Stimulated activated CD8-positive, alpha-beta memory T cell treated with anti-CD3 and anti-CD28 coated beads, Interleukin-4, amount 100 ng/mL, for 24 hours (primary cell): ENCODE results near the gene B4GALT5.

Experiments used
- DNase-seq: peaks from one replicate; pipeline ENCODE4 v3.0.0-alpha.2; 2020; ENCODE audit warnings: low read depth

Gene B4GALT5

DNA sequence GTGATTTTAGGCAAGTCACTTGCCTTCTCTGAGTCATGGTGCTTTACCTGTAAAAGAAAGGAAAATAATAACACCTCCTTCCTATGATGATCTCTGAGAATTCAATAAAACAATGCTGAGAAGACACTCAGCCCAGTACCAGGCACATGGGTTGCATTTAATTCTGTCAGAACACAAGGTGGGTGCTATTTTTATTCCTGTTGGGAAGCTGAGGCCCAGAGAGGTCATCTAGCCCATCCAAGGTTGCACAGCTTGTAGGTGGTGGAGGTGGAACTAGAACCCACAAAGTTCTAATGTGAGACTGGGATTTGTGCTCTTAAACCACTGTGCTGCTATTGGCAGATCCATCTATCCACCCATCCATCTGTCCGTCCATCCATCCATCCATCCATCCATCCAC lies 106.1 kb downstream of the B4GALT5 start:
- no peak for DNase-seq

DNA sequence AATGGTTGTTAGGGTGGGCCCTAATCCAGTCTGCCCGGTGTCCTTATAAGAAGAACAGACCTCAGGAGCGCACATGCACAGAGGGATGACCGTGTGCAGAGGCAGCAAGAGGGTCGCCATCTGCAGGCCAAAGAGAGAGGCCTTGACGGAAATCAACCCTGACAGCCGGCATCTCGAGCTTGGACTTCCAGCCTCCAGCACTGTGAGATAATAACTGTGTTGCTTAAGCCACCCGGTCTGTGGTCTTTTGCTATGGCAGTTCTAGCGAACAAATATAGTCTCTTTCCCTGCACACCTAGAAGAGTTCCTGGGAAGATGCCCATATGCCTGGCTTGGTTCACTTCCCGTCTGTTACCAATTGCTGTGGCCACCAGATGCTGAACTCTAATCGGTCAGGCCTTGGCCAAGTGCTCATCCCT lies 110.5 kb downstream of the B4GALT5 start:
- DNase-seq = no peak

DNA sequence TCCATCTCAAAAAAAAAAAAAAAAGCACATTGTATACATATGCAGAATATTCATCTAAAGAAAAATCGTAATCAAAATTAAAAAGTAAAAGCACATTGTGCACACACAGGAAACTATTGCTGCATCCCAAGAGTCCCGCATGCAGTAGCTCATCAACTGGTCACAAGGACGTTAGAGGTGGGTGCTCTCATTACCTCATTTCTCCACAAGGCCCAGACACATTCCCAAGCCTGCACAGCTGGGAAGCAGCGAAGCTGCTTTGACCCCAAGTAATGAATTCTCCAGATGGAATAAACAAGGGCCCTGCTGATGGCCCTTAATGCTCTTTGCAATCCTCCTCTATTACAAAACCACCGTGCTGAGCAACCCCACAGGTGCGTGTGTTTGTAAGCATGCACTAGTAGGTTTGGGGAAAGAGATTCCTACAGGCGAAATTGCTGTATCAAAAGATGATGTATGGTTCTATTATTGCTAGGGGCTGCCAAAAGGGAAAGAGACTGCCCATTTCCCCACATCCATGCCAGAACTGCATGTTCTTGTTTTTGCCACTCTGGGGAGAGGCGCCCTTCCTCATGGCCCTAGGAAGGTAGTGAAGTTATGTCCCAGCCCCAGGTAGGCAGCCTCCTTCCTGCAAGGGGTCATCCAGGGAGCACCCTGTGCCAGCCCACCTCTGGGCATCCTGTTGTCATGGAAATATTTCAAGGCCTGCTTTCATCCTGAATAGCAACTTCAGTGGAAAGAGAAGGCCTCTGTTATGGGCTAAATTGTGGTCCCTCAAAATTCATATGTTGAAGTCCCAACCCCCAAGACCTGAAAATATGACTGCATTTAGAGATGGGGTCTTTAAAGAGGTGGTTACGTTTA lies 111.1 kb downstream of the B4GALT5 start:
- DNase-seq = no peak

DNA sequence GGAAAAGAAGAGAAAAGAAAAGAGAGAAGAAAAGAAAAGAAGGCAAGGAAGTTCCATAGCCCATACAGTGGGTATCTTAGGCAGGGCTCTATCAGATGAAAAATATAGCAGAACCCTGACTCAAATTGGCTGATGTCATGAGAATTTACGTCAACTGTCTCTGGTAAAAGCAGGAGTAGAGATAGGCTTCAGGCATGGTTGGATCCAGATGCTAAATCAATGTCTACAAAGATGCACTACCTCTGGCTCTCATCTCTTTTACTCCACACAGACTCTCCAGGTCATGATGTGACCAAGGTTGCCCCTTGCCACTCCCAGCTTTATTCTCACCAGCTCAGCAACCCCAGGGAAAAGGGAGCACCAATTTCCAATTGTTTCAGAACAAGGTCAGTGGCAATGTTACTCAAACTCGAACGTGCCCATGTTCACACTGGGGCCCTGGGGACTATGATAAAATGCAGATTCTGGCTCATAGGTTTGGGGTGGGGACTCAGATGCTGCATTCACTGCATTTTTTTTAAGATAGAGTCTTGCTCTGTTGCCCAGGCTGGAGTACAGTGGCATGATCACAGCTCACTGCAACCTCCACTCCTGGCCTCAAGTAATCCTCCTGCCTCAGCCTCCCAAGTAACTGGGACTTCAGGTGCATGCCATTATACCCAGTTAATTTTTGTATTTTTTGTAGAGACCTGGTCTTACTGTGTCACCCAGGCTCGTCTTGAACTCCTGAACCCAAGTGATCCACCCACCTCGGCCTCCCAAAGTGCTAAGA lies 112.3 kb downstream of the B4GALT5 start:
- no peak for DNase-seq

DNA sequence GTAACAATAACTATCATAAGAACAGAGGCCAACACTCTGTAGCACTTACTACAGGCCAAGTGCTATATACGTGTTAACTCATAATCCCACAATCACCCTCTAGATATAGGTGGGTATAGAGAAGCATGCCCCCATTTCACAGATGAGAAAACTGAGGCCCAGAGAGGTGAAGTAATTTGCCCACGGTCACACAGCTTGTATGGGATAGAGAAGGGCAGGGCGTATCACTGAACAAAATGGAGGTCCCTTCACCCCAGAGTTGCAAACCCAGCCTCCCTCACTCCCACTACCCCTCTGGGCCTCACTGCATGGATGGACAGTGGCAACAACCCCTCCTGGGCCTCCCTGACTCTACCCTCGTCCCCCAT lies 113.9 kb downstream of the B4GALT5 start:
- DNase-seq = no peak

DNA sequence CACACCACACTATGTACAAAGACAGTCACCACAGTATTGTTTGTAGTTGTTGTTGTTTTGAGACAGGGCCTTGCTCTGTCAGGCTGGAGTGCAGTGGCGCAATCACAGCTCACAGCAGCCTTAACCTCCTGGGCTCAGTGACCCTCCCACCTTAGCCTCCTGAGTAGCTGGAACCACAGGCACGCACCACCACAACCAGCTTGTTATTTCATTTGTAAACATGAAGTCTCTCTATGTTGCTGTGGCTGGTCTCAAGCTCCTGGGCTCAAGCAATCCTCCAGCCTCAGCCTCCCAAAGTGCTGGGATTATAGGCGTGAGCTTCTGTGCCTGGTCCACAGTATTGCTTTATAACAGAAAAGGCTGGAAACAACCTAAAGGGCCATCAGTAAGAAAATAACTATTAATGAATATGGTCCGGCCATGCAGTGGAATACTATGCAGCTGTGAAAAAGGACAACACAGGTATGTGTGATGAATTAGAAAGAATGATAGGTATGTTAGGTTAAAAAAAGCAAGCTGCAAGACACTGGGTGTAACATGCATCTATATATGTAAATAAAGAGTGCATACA lies 115.8 kb downstream of the B4GALT5 start:
- DNase-seq = no peak

DNA sequence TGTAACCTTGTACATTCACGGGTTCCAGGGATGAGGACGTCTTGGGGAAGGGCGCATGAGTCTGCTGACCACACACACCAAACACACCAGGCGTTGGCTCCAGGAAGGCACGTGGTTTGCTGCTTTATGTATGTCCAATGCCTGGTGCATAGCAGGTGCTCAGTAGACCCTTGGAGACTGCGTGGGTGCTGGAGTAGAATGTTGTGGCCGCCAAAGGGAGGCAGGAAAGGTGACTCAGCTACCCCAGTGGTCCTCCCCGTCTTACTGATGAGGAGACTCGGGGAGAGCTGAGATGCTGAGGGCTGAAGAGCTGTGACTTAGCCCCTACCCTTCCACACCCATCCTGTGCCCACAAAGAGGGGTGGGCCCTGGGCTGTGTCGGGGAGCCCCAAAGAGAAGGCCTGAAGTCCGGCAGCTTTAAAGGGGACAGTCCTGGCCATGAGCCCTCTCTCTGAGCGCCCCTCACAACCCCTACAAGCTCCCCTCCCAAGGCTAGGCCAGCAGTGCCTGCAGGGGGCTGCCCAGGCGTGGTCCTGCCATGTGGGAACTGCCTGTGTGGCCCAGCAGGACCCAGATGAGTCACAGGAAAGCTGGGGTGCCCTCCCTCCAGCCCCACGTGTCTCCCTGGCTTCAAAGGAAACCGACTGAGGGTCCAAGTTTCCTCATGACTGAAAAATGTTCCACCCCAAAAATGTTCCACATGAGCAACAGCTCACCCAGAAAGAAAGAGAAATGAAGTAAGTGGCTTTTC lies 117.7 kb downstream of the B4GALT5 start:
- DNase-seq = peak; percentile 65

DNA sequence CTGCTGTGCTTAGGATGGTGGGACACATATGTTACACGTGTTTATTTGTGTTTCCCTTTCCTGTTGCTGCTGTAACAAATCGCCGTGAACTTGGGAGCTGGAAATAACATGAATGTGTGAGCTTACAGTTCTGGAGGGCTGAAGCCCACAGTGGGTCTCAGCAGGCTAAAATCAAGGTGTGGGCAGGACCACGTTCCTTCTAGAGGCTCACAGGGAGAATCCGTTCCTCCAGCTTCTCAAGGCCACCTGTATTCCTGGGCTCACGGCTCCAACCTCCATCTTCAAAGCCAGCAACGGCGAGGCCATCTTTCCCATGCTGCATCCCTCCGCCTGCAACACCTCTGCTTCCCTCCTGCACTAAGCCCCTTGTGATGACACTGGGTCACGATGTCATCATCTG lies 118.3 kb downstream of the B4GALT5 start:
- no peak for DNase-seq

DNA sequence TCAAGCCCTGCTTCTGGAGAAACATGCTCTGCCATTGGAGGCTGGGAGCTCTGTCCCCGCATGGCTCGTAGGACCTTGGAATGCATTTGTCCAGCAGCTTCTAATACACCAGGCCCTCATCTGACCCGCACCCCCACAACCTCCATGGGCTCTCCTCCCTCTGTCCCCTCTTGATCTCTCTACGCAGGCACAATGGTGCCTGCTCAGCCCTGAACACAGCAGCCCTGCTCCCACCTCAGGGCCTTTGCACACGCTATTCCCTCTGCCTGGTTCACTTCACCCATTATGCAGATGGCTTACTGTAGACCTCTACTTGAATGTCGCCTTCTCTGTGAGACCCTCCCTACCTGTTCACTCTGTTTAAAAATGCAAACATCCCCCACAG lies 118.8 kb downstream of the B4GALT5 start:
- no peak for DNase-seq

DNA sequence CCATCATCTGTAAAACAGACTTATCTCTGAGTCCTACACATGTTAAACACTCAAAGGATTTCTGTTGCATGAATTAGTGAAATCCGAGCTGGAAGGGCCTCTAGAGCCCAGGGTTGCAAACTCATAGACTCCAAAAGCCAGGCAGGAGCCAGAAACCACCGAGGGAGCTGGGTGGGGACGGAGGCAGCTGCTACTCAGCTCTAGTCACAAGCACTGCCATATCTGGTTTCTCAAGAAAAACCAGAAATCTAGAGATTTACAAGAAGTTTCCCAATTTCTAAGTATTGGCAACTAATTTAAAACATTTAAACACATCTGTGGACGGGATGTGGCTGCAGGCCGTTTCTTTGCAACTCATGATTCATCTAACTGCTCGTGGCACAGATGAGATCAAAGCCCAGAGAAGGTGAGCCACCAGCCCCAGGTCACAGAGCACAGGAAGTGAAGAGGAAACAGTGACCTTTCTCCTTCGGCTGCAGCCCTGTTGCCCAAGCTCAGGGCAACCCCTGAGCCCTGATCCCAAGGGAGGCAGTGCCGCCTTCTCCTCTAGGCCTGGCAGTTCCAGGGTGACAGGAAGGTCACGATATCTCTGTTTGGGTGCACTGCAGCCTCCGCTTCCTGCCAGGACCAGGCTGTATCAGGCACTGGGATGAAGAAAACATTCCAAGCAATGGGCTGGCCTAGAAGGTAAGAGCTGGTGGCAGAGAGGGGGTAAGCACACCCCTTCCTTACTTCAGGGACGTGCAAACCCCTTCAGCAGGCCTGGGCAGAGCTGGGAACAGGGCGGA lies 119.3 kb downstream of the B4GALT5 start:
- DNase-seq = peak; percentile 55

DNA sequence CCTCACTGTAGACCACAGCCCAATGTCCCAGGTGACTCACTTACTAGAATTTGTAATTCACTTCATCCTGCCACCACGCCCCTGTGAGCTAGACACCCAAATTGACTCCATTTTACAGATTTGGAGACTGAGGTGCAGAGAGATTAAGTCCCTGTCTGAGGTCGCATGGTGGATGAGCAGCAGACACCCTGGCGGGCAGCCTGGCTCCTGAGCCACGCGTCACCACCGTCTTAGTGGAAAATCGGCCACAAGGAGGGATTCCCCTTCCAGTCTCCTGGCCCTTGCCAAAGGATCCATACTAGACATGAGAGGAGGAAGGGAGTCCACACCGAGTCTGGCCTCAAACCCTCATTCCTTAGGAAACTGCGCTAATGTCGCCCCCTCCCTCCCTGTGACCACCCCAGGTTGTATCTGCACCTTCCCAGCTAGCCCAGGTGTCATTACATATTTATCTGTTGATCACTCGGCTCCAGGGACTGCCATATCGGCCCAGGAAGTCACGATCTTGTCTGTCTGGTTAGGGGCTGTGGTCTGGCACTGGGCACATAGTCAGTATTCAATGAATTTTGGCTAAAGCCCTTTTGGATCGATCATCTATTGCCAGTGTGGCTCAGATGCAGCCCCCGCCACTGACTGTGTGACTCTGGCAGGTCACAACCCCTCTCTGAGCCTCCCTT lies 120.1 kb downstream of the B4GALT5 start:
- no peak for DNase-seq

DNA sequence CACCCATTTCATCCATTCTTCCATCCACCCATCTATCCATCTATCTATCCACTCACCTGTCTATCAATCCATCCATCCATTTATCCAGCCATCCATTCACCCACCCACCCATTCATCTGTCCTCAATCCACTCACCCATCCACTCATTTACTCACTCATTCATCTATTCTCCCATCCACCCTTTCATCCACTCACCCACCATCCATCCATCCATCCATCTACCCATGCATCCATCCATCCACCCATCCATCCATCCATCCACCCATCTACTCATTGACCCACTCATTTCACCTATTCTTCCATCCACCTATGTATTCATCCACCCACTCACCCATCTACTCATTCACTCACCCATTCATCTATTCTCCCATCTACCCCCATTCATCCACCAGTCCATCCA lies 121.6 kb downstream of the B4GALT5 start:
- no peak for DNase-seq

DNA sequence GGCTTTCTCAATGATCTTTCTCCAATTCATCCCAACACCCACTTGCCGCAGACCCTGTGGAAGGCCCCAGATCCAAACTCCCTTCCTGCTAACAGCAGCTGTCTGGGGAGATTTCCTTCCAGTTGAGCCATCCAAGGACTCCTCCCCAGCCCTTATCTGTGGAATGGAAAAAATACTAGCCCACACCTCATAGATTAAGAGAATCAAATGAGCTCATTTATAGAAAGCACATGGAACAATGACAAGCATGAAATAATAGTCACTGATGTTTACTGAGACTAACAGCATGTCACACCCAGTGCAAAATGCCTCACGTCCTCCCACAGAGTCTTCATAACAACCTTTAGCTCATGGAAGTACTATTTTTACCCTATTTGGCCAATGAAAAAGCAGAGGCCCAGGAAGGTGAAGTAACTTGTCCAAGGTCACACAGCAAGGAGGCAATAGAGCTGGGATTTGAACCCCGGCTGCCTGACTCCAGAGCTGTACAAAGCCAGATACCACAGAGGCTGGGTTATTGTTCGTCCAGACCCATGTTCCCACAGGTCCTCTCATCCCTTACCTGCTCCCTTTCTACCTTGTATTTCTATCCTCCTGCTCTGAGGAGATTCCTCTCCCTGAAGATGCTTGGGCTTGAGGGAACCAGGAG lies 122.3 kb downstream of the B4GALT5 start:
- no peak for DNase-seq

DNA sequence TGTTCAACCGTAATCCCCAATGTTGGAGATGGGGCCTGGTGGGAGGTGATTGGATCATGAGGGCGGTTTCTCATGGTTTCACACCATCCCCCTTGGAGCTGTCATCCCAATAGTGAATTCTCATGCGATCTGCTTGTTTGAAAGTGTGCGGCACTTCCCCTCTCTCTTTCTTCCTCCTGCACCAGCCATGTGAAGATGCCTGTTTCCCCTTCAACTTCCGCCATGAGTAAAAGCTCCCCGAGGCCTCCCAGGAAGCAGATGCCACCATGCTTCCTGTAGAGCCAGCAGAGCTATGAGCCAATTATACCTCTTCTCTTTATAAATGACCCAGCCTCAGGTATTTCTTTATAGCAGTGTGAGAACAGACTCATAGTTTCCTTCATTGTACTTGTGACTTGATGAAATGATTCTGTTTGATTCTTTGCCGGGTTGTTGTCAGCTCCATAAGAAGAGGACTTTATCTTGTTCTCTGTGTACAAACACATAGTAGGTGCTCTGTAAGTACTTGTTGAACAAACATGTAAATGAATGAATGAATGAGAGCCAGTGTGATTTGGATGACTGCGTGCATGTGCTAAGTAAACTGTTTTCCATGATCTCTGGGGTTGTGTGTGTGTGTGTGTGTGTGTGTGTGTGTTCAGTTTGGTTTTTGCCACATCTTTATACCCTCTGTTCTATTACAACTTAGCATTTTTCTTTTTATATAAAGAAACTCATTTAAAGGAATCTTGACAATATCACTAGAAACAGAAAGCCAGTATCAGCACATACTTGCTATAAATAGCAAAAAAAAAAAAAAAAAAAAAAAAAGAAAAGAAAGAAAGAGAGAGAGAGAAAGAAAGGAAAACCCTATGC lies 123.3 kb downstream of the B4GALT5 start:
- no peak for DNase-seq

DNA sequence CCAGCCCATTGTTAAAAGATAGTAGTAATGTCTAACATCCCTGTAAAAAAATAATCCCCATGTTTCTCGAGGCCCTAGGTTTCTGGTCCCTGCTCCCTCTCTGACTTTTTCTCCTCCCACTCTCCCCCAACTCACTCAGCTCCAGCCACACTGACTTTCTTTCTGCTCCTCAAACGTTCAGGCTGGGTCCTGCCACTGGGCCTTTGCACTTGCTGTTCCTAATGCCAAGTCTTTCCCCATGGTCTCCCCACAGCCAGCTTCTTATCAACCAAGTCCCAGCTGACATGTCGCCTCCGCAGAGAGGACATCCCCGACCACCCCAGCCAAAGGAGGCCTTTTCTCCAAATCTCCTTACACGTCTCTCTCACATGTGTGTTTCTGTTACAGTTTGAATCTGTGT lies 123.9 kb downstream of the B4GALT5 start:
- no peak for DNase-seq

DNA sequence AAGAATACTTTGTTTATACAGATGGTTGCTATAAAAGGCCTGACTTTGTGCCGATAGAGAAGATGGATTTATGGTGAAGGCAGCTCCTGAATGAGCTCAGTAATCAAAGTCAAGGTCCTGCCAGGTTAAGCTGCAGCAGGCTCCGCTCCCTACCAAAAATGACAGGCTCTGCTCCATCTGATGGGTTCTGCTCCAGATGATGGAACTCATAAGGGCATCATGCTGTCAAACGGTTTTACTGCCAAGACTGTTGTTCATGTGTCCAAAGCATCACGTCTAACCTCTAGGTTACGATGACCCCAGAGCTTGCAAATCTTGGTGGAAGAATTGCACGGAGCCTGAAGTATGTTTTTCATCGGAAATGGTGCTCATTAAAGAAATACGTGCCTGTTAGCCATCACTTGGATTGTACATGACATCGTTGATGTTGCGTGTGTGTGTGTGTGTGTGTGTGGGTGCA lies 126.5 kb downstream of the B4GALT5 start:
- no peak for DNase-seq

DNA sequence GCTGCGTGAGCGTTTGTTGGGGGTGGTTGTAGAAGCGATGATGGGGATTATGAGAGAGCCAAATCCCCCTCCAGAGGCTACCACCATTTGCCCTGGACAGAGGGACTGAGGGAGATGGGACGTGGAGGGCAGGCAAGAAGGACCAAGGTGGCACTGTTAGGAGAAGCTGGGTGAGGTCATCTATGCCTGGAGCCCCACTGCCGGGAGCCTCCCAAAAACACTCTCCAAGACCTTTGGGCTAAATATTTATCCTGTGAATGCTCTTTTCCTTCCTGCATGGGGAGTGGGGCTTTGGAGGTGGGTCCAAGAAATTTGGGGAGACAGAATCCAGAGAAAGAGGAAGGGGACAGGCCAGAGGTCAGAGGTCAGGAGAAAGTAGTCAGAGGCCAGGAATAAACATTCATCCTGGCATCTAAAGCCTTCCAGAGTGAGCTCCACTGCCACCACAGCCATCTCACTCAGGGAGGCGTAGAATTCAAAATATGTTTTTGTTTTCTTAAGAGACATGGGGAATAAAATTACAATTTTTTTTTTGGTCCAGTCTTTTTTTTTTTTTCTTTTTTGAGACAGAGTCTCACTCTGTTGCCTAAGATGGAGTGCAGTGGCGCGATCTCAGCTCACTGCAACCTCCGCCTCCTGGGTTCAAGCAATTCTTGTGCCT lies 128.0 kb downstream of the B4GALT5 start:
- no peak for DNase-seq

DNA sequence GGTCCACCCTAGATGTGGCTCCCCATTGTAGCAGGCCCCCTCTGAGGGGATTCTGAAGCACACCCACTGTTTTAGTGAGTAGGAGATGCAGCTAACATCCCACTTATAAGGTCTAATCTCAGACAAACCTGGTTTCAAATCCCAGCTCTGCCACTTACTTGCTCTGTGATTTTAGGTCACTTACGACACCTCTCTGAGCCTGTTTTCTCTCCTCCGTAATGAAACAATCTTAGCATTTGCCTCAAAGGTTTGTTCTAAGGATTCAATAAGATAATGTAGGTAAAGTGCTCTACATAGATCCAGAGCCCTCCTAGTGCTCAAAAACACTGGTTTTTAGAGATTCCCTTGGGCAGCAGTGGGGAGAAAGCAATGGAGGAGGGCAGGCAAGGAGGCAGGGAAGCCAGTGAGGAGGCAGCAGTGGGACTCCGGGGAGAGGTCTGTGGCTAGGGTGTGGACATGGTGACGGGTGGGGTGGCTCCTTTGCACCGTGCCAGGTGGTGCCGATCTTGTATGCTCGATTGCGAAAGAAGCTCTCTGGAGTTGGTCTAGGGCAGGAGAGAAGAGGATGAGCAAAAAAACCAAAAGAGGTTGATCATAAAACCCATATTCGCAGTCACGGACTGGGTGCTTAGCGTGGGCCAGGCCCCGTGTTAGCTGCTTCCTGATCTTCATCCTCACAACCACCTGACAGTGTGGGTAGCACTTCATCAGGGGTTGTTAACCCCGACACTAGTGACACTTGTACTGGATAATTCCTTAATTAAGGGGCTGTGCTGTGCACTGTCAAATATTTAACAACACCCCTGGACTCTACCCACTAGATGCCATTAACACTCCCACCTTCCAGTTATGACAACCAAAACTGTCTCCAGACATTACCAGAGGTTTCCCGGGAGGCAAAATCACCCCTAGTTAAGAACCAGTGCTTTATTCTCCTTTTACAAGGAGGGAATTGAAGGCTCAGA lies 129.0 kb downstream of the B4GALT5 start:
- no peak for DNase-seq
